ENCODE measurements around the gene GNG7. TPM values are rescaled to one million over a fixed set of nuclear protein-coding genes. Genes with fewer than 3 reads are reported as not detected.
"Not testable (repeated sequence)": the region's sequence is repeated elsewhere in the genome, so short reads cannot be mapped to it uniquely, and the experiment has no call there.

GNG7 gene
- polyA plus RNA-seq, 1 of the 3 experiments (the other 2 are of a cell fraction), result 2.2 TPM

DNA sequence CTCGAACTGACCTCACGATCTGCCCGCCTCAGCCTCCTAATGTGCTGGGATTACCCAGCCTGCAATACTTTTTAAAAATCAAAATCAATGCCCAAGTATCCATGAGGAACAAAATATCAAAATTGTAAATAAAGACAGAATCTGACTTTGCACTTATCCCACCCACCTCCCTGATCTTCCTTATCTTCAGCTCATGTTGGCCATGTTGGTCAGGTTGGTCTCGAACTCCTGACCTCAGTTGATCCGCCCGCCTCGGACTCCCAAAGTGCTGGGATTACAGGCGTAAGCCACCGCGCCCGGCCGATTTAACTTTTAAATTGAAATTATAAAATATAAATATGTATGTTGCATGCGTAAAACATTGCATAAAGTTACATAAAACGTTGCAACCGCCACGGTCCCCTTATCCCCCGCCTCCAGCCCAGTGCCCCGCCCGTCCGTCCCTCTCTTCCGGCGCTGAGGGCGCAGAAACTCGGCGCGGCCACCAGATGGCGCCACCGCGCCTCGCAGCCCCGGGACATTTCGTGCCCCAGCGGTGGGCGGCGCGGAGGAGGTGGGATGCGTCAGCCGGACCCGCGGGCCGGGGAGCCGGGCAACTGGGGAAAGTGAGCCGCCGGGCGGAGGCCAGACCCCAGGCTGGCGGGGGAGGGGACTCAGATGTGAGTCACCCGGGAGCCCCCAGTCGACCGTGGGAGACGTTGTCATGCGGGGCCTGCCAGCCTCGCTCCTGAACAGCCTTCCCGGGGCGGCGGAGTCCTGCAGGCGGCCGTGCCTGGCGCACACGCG, 228.1 kb downstream of the GNG7 start (continued):
- peak; percentile 98 for TF ChIP-seq SMC3 (IDR thresholded peaks at IDR 0.05; ENCODE audit: low read depth, low read length)
- peak in 1 of 2 experiments; percentile 24; a peak in 1 of 4 replicates for TF ChIP-seq EP300 (IDR thresholded peaks at IDR 0.05; ENCODE audit: borderline replicate concordance in 1 of 2, low read depth in 1 of 2, low read length in 1 of 2)
- no peak for TF ChIP-seq RCOR1 (IDR thresholded peaks at IDR 0.05; ENCODE audit: low read length)
- TF ChIP-seq EZH2phosphoT487 (IDR thresholded peaks at IDR 0.05; ENCODE audit: borderline replicate concordance, low read depth), result no peak
- no peak for TF ChIP-seq ELF1 (IDR thresholded peaks at IDR 0.05)
- TF ChIP-seq POLR2AphosphoS5 (IDR thresholded peaks at IDR 0.05; ENCODE audit: low read depth, low read length), result no peak
- 0 out of 2 replicates have a peak, but pooled peaks have one; percentile 7 for TF ChIP-seq MXI1 (IDR thresholded peaks at IDR 0.05; ENCODE audit: low read depth, low read length)
- peak; percentile 85 for TF ChIP-seq RAD21 (IDR thresholded peaks at IDR 0.05; ENCODE audit: low read length)
- TF ChIP-seq FOXM1 (IDR thresholded peaks at IDR 0.05; ENCODE audit: low read depth), result no peak
- TF ChIP-seq GABPA (IDR thresholded peaks at IDR 0.05; ENCODE audit: low read depth), result no peak
- TF ChIP-seq CHD2 (IDR thresholded peaks at IDR 0.05; ENCODE audit: low read length, partially characterized antibody), result no peak
- TF ChIP-seq SIN3A (IDR thresholded peaks at IDR 0.05; ENCODE audit: borderline replicate concordance, low read depth, low read length), result peak; percentile 51; the same call in 1 of the 2 replicates
- TF ChIP-seq, protein P1, sequence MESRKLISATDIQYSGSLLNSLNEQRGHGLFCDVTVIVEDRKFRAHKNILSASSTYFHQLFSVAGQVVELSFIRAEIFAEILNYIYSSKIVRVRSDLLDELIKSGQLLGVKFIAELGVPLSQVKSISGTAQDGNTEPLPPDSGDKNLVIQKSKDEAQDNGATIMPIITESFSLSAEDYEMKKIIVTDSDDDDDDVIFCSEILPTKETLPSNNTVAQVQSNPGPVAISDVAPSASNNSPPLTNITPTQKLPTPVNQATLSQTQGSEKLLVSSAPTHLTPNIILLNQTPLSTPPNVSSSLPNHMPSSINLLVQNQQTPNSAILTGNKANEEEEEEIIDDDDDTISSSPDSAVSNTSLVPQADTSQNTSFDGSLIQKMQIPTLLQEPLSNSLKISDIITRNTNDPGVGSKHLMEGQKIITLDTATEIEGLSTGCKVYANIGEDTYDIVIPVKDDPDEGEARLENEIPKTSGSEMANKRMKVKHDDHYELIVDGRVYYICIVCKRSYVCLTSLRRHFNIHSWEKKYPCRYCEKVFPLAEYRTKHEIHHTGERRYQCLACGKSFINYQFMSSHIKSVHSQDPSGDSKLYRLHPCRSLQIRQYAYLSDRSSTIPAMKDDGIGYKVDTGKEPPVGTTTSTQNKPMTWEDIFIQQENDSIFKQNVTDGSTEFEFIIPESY (IDR thresholded peaks at IDR 0.05; ENCODE audit: borderline replicate concordance, low read depth), result peak; percentile 25; the same call in 1 of the 2 replicates
- TF ChIP-seq, protein P2, sequence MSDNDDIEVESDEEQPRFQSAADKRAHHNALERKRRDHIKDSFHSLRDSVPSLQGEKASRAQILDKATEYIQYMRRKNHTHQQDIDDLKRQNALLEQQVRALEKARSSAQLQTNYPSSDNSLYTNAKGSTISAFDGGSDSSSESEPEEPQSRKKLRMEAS (IDR thresholded peaks at IDR 0.05; ENCODE audit: low read depth), result no peak; the same call in 1 of the 2 replicates
- TF ChIP-seq NFIC (IDR thresholded peaks at IDR 0.05; ENCODE audit: borderline replicate concordance), result peak; percentile 47; the same call in 1 of the 2 replicates
- no peak for TF ChIP-seq PBX3 (IDR thresholded peaks at IDR 0.05)
- TF ChIP-seq CTCF (IDR thresholded peaks at IDR 0.05), result peak; percentile 87
- peak; percentile 36; the same call in 1 of the 2 replicates for TF ChIP-seq NRF1 (IDR thresholded peaks at IDR 0.05; ENCODE audit: low read depth, low read length)

DNA sequence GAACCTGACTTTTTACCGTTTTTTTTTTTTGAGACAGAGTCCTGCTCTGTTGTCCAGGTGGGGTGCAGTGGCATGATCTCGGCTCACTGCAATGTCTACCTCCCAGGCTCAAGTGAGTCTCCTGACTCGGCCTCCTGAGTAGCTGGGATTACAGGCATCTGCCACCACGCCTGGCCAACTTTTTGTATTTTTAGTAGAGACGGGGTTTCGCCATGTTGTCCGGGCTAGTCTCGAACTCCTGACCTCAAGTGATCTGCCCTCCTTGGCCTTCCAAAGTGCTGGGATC, 232.6 kb downstream of the GNG7 start:
- Histone ChIP-seq H3F3A (replicated peaks; ENCODE audit: insufficient read depth) (peaks cover 12% of the 10 kb centered on the region), H3K27ac (ENCODE audit: low read depth in 2 of 2, low read length in 1 of 2) (0 out of 4 replicates have a peak overlapping the region, but pooled peaks of 1 of the 2 experiments have one; percentile 20), H2AFZ (ENCODE audit: low read depth) (peak overlapping the region; percentile 76; the same call in 1 of the 2 replicates)
- H3K36me3 ChIP-seq (replicated peaks in 1 of 2; ENCODE audit: control insufficient read depth in 1 of 2, insufficient read depth in 2 of 2, low read length in 1 of 2); H3K4me2 ChIP-seq; H3K27me3 ChIP-seq (ENCODE audit: insufficient read depth); POLR2A ChIA-PET; H3K9me3 ChIP-seq; H3K79me2 ChIP-seq (ENCODE audit: insufficient read depth); H3K4me1 ChIP-seq (ENCODE audit: control insufficient read depth in 1 of 2, insufficient read depth in 2 of 2, low read depth in 1 of 2, low read length in 1 of 2); H3K9me2 ChIP-seq; H4K20me1 ChIP-seq (ENCODE audit: insufficient read depth); H3K9ac ChIP-seq; H3K4me3 ChIP-seq (ENCODE audit: low read depth in 2 of 2, low read length in 1 of 2); DNase-seq: not testable (repeated sequence)
- CTCF ChIA-PET, result interaction anchor here (1.0 to 21.1 kb wide), 5 partner anchors 9 to 167 kb away, joined by 3 to 309 read pairs (median 4); partner anchors contain the start of gene LMNB2
- WGBS (ENCODE audit: low lambda C conversion rate), result 91% methylated on average over 8 of the region's 8 CpGs
